ENCODE measurements around the gene CACNA1A. TPM values are rescaled to one million over a fixed set of nuclear protein-coding genes. Genes with fewer than 3 reads are reported as not detected.

Gene CACNA1A
- total RNA-seq, 2 experiments from 2014 or later, result 0.30 to 0.45 TPM

DNA sequence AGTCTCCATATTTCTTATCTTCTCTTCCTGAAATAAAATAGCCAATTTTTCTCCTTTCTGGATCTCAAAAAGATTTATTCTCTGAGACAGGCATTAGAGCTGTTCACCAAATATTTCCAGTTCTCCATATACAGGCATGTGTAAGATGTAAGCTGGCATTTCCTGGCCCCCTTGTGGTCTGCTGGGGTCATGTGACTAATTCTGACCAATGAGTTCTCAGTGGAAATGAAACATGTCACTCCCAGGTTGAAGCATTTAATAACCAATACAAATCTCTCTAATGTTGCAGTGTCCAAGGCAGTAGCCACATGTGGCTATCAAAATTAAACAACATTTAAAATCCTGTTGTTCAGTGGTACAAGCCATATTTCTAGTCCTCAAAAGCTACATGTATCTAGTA lies 14.8 kb upstream of the CACNA1A start:
- H3K27ac ChIP-seq (ENCODE audit: low read depth in 1 of 2, low read length in 2 of 2), result no peak overlapping the region
- no peak for ATAC-seq (ENCODE audit: poor library complexity)
- H3K9me3 Mint-ChIP-seq, result peaks cover 14% of the 10 kb centered on the region

DNA sequence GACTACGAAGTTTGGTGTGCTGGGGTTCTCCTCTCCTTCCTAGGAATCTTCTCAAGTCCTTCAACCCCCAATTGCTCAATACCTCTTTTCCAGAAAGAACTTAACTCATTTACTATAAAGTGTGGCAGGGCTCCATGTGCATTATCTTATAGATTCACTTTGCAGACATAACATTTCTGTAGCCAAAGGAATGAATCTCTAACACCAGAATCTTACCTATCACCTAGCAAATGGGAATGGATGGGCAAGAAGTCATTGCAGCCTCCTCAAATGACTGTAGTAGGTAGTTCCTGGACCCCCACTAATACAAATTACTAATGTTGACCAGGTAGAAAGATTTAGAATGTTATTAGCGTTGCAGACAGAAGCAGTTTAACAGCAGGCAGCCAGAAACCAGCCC lies 5.7 kb upstream of the CACNA1A start:
- intact Hi-C loops (cut with DNase I, micrococcal nuclease), result no loop called here
- CTCF ChIA-PET, result no interaction called here
- ATAC-seq (ENCODE audit: poor library complexity), result no peak
- DNase-seq, result no peak
- Mint-ChIP-seq H3K27ac (no peak overlapping the region), H3K27me3 (peaks cover 74% of the 10 kb centered on the region), H3K9me3 (no peaks in the 10 kb centered on the region), H3K4me1 (ENCODE audit: low read depth) (no peaks in the 10 kb centered on the region), H3K36me3 (ENCODE audit: low read depth) (no peaks in the 10 kb centered on the region), H3K4me3 (no peak overlapping the region)
- Histone ChIP-seq H3K36me3 (ENCODE audit: insufficient read depth, low read length) (no peaks in the 10 kb centered on the region), H3K4me3 (ENCODE audit: low read length) (no peak overlapping the region), H3K9me3 (ENCODE audit: control insufficient read depth in 1 of 2, insufficient read depth in 1 of 2, low read length in 2 of 2) (peaks cover 0 to 5% of the 10 kb centered on the region in 2 experiments), H3K27ac (ENCODE audit: low read depth in 1 of 2, low read length in 2 of 2) (no peak overlapping the region), H3K27me3 (ENCODE audit: control insufficient read depth in 1 of 2, insufficient read depth in 2 of 2, low read length in 2 of 2) (peaks cover 24 to 45% of the 10 kb centered on the region in 2 experiments), H3K4me1 (ENCODE audit: insufficient read depth, low read length) (no peaks in the 10 kb centered on the region)
- TF ChIP-seq, protein P1, sequence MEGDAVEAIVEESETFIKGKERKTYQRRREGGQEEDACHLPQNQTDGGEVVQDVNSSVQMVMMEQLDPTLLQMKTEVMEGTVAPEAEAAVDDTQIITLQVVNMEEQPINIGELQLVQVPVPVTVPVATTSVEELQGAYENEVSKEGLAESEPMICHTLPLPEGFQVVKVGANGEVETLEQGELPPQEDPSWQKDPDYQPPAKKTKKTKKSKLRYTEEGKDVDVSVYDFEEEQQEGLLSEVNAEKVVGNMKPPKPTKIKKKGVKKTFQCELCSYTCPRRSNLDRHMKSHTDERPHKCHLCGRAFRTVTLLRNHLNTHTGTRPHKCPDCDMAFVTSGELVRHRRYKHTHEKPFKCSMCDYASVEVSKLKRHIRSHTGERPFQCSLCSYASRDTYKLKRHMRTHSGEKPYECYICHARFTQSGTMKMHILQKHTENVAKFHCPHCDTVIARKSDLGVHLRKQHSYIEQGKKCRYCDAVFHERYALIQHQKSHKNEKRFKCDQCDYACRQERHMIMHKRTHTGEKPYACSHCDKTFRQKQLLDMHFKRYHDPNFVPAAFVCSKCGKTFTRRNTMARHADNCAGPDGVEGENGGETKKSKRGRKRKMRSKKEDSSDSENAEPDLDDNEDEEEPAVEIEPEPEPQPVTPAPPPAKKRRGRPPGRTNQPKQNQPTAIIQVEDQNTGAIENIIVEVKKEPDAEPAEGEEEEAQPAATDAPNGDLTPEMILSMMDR (IDR thresholded peaks at IDR 0.05), result no peak
- POLR2A ChIA-PET, result no interaction called here

More for the DNA sequence above, 14.8 kb upstream of the CACNA1A start:
- H3K27me3 ChIP-seq (ENCODE audit: control insufficient read depth in 1 of 2, insufficient read depth in 2 of 2, low read length in 2 of 2), result peaks cover 0 to 4% of the 10 kb centered on the region in 2 experiments
- Mint-ChIP-seq H3K4me3 (no peak overlapping the region), H3K27ac (no peak overlapping the region), H3K4me1 (ENCODE audit: low read depth) (no peaks in the 10 kb centered on the region), H3K36me3 (ENCODE audit: low read depth) (no peaks in the 10 kb centered on the region), H3K27me3 (peaks cover 86% of the 10 kb centered on the region)
- intact Hi-C loops (cut with DNase I, micrococcal nuclease), result no loop called here
- H3K4me1 ChIP-seq (ENCODE audit: insufficient read depth, low read length), result no peaks in the 10 kb centered on the region
- TF ChIP-seq, protein P1 (IDR thresholded peaks at IDR 0.05), result no peak
- CTCF ChIA-PET, result no interaction called here
- no peak overlapping the region for H3K4me3 ChIP-seq (ENCODE audit: low read length)
- DNase-seq, result no peak
- peaks cover 12 to 19% of the 10 kb centered on the region in 2 experiments for H3K9me3 ChIP-seq (ENCODE audit: control insufficient read depth in 1 of 2, insufficient read depth in 1 of 2, low read length in 2 of 2)
- no peaks in the 10 kb centered on the region for H3K36me3 ChIP-seq (ENCODE audit: insufficient read depth, low read length)
- POLR2A ChIA-PET, result no interaction called here

DNA sequence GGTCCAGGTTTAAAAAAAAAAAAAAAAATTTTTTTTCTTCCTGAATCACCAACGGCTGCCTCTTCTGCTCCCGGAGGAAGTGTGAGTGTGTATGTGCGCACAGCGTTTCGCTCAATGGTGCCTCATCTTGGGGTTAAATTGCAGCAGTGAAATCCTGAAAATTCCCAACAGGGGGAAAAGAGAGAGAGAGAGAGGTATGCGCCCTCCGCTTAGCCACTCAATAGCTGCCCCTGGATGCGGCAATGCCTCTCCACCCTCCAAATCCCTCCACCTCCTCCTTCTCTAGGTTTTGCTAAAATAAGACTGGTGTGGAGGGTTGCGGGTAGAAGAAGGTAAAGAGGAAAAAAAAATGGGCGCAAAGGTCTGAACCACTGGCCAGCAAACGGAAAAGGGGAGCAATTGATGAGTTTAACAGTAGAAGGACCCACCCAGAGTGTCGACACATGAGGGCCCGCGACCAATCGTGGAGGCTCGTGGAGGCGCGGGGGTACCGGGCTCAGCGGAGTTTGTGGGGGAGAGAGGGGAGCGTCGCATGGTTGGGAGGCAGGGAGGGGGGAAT lies 853 bp upstream of the CACNA1A start:
- no peak for DNase-seq
- TF ChIP-seq, protein P1 (IDR thresholded peaks at IDR 0.05), result no peak
- H3K36me3 ChIP-seq (ENCODE audit: insufficient read depth, low read length), result no peaks in the 10 kb centered on the region
- no peak overlapping the region for H3K4me3 Mint-ChIP-seq
- CTCF ChIA-PET, result no interaction called here
- no peak for ATAC-seq (ENCODE audit: poor library complexity)
- no peaks in the 10 kb centered on the region for H3K36me3 Mint-ChIP-seq (ENCODE audit: low read depth)
- no peaks in the 10 kb centered on the region for H3K9me3 Mint-ChIP-seq
- no peak overlapping the region for H3K27ac Mint-ChIP-seq
- intact Hi-C loops (cut with DNase I, micrococcal nuclease), result no loop called here
- peaks cover 44 to 69% of the 10 kb centered on the region in 2 experiments for H3K27me3 ChIP-seq (ENCODE audit: control insufficient read depth in 1 of 2, insufficient read depth in 2 of 2, low read length in 2 of 2)
- peaks cover 0 to 7% of the 10 kb centered on the region in 2 experiments for H3K9me3 ChIP-seq (ENCODE audit: control insufficient read depth in 1 of 2, insufficient read depth in 1 of 2, low read length in 2 of 2)
- POLR2A ChIA-PET, result no interaction called here
- H3K27ac ChIP-seq (ENCODE audit: low read depth in 1 of 2, low read length in 2 of 2), result no peak overlapping the region
- H3K4me3 ChIP-seq (ENCODE audit: low read length), result no peak overlapping the region
- peaks cover 3% of the 10 kb centered on the region for H3K4me1 Mint-ChIP-seq (ENCODE audit: low read depth)
- H3K27me3 Mint-ChIP-seq, result peaks cover 81% of the 10 kb centered on the region
- H3K4me1 ChIP-seq (ENCODE audit: insufficient read depth, low read length), result peaks cover 6% of the 10 kb centered on the region
